Right ventricle myocardium inferior (tissue), 1 donor: ENCODE measurements around the gene MYOM1. TPM values are rescaled to one million over a fixed set of nuclear protein-coding genes. Genes with fewer than 3 reads are reported as not detected.

ENCODE experiments used
- ATAC-seq: fragments of 200-7000 bp; cut with Tn5 transposase; one replicate; pipeline ENCODE4 v1.9.1; 2020; ENCODE audit warnings: mild to moderate bottlenecking, moderate library complexity
- DNase-seq: peaks from one replicate; pipeline ENCODE4 v3.0.0; 2021; ENCODE audit errors: missing footprints
- intact Hi-C: fragments of 100-400 bp; cut with DNase I; formaldehyde crosslinking; loops from one replicate; pipeline ENCODE4 v1.11.0; 2022
- total RNA-seq: library from RNA; stranded (reverse); fragmentation: NEBNext Ultra II Directional; extraction: Animal tissue kit (Norgen Biotek cat#: 25700); gene quantifications from one replicate; pipeline ENCODE4 v1.2.1, GENCODE V29; 2021
- donor health status: DM: no; HTN: yes; CAD: no; lungs with severe emphysema.

Gene MYOM1
- total RNA-seq, 1 donor from 2014 or later: 611 TPM

DNA sequence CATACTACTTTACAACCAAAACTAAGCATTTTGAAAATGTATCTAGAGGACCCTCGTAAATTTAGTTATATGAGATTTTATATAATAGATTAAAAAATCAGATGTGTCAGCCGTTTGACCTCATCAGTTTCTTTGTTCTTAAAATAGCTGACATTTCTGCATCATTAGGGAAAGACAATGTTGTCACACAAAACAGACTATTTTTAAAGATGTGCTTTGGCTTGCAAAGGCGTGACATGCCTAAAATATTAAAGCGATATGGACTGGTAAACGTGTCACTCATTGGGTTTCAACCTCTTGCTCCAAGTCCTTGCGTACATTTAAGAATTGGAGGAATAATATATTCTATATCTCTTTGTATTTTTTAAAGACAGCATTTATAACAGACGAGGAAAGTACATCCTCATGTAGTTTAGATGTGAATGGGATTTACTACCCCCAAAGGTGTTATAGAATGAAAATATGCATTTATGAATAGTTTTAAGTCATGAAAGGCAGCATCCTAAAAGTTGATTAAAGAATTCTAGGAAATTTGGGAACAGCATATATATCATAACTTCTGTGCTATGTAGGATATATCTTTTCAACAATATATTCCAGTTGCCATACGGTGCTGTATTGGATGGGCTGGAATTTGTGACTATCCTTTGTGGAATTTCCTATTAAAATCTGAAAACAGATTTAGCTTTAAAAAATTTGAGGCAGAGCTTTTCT is 31.6 kb upstream of the MYOM1 start:
- intact Hi-C loops: no loop called here
- ATAC-seq (no peak), DNase-seq (no peak)

DNA sequence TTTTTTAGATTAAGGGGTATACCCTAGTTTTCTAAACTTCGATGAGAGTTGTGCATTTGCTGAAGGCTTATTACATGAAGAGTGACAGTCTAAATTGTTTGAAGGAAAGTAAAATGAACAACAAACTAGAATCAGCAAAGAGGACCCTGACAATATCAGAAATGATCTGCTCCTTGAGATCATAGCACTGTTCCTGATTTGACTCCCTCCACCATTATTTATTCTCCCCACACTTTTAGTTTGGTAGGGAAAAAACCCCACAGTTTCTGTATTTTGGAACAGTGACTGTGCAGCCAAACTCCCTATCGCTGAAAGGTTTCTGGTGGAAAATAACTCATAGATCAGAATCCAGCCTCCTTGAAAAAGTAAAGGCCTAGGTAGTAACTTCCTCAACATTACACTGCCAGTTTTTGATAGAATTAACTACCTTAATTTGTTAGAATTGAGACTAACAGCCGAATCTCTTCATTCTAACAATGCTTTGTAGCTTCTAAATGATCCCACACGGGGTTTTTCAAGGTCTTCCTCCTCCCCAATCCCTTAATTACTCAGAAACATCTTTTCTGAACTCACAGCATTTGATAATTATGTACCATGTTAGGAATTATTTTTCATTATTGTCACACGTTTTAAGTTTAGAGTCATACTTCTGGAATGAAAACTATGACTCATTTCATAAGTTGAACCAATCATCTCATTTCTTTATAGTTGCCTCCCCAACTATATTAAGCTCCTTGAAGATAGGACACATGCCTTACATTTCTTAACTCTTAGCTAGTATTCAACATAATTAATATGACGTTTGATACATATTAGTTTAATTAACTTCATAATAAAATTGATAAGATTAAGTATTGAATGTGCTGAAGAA is 30.7 kb upstream of the MYOM1 start:
- intact Hi-C loops: no loop called here
- ATAC-seq (no peak), DNase-seq (no peak)

DNA sequence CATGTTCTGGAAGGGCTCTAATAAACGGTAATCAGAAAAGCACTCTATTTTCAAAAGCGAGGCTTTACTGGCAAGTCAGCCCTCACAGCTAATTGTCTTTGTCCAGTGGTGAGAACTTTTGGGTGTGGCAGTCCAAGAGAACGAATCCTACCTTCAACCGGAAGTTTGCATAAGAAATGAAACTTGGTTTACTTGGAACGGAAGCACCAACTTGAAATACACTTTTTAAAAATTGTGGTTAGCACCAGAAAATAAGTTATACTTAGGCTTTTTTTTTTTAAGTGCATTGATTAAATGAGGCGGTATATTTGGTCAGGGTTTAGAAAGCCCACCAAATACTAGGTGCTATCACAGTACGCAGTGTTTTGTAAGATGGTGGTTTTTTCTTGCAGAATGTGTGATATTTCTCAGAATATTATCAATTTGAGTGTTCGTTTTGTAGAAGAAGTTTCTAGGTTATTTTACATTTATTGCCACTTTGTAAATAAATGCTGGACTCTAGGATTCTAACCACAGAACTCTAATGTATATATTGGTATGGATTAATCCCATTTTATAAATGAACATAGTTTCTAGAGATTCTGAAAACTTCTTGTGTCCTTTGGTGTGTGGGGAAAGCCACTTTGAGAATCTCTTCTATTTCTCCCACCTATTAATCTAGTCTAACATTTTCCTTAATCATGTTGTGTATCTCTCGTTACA is 29.0 kb upstream of the MYOM1 start:
- no peak for DNase-seq
- intact Hi-C loops: loop anchor here (5.0 kb wide), 1 partner anchor 97 kb away; no protein-coding TSS in a partner anchor

DNA sequence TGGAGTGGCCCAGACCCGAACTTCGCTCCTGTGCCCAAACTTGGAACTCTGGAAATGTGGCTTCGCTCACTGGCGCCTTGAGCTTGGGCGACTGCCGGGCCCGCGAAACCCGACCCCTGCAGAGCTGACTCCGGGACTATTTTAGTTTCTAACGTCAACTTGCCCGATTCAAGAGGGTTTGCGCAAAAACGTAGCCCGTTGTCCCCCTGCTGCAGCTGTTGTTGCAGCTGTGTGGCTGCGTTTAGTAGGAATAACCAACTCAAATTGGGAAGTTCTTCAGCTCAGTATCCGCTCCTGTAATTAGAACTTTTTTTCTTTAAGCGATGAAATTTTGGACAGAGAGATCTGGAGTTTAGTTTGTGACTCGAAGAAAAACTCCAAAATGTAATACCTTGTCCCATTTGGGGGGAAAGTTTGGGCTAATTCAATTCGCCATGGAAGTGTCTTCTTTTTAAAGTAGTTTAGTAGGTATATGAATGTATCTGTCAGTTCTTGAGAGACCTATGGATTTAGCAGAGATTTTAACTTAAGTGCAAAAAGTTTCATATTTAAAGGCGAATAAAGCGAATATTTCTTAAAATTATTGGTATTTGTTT is 28.4 kb upstream of the MYOM1 start:
- intact Hi-C loops: loop anchor here (5.0 kb wide), 1 partner anchor 96 kb away; no protein-coding TSS in a partner anchor
- no peak for ATAC-seq
- no peak for DNase-seq

More for the DNA sequence above, 29.0 kb upstream of the MYOM1 start:
- no peak for ATAC-seq

DNA sequence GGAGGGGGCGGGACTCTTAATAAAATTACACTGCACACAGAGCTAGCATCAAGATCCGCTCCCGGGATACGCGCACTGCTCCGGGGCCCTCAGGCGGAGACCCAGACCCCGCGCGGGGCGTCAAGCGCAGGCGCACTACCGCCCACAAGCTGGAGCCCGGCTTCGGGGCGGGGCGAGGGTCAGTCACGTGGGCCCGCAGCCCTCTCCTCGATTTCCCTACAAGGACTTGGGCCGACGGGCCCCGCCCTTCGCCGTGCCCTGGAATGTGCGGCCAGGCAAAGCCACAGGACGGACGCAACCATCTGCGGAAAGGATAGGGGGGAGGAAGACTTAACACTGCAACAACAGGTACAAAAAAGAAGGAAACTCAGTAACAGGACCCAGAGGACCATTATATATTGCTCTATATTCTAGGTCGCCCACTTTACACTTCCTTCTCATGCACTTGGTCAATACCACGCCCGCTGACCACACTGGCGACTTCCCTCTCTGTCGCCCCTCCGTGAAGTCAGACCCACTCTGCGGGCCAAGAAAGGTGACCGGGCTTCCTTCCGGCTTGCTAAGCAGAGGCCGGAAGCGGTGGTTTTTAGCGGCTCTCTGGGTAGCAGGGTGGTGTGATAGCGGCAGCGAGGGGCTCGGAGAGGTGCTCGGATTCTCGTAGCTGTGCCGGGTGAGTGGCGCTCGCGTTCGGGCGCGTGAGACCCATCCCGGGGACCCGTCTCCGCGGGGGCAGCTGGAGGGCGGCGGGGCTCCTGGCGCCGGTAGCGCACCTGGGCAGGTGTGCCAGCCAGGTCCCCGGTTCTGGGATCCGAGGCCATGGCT is 27.7 kb upstream of the MYOM1 start, which contains the start of gene MYL12A:
TSS of gene MYL12A (plus strand) at position 562 of the 822 bp plus-strand sequence. CDS start 5,447 bp downstream, outside the sequence.
- intact Hi-C loops: loop anchor here (1.0 to 5.0 kb wide), 6 partner anchors 29 to 315 kb away; partner anchors contain the start of genes LPIN2, MYOM1 and TGIF1
- ATAC-seq (peak; percentile 93), DNase-seq (peak; percentile 100)

DNA sequence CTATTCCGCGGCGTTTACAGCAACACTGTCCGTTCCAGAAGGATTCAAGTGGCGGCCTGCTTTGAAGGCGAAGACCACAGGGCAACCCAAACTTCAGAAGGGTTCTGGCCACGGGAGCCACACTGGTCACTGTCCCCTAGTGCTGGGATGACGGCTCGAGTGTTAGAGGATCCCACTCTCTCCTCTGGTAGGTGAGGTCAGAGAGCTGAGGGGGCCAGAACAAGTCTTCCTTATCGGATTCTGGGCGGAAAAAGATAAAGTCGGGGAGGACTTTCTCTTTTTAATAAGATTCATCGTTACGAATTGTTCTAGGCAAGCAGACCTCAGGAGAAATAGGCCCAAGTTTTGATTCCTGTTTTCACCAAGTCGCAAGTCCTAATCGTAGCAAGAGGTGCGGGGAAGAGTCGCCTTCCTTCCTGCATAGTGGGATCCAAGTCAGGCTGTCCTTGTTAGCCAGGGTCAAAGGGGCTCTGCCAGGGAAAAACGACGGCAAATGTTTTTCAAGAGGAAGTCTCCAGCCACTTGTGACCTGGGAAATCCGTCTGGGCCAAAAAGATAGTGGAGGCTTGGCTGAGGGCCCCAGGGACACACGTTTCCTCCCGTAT is 27.0 kb upstream of the MYOM1 start:
- intact Hi-C loops: loop anchor here (1.0 to 5.0 kb wide), 6 partner anchors 28 to 314 kb away; partner anchors contain the start of genes LPIN2, MYOM1 and TGIF1
- ATAC-seq (peak; percentile 11), DNase-seq (peak; percentile 69)

DNA sequence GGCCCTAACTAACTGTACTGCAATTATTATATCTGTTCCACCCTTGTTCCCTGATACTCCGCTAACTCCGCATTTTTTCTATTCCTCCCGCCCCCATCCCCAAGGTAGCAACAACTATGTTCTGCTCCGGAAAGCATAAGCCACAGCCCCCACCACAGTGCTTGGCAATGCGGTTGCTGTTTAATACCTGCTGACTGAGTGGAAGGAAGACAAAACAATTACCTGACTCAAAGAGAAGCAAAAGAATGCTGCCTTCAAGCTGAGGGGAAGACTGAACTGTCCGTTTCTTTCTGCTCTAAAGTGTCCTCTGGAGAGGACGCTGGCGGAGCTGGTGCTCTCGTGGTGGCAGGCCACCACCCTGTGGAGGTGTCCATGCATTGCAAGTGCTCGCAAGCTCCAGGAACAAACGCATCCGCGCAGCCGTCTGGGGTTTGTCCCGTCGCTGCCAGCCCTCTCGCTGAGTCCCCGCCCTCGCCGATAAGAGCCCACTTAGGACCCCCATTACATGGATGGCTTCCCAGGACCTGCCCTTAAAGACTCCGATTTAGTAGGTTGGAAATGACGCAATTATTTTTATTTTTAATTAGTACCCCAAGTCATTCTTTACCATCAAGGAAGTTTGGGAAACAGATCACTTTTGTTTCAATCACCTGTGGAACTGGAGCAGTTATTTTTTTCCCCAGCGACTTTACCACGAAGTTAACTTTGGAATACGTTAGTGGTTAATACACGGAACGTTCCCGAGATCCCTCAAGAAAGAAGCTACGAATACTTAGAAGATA is 26.3 kb upstream of the MYOM1 start:
- DNase-seq (peak; percentile 95), ATAC-seq (peak; percentile 77)
- intact Hi-C loops: loop anchor here (2.0 to 5.0 kb wide), 5 partner anchors 27 to 313 kb away; partner anchors contain the start of genes LPIN2 and MYOM1

DNA sequence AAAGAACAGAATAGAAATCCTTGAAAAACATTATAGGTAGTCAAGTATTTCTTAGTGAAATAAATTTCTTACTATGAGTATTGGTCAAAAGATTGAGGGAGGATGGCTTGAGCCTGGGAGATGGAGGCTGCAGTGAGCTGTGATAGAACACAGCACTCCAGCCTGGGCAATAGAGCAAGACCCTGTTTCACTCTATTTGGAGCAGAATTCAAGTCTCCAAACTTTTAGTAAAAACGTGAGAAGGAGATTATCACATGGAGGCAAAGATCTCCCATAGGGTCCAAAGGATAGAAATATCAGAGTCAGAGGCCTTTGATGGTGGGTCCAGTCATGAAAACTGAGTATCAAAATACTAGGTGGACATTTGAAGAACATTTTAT is 25.4 kb upstream of the MYOM1 start:
- DNase-seq: no peak
- no peak for ATAC-seq
- intact Hi-C loops: loop anchor here (5.0 kb wide), 1 partner anchor 93 kb away; no protein-coding TSS in a partner anchor

DNA sequence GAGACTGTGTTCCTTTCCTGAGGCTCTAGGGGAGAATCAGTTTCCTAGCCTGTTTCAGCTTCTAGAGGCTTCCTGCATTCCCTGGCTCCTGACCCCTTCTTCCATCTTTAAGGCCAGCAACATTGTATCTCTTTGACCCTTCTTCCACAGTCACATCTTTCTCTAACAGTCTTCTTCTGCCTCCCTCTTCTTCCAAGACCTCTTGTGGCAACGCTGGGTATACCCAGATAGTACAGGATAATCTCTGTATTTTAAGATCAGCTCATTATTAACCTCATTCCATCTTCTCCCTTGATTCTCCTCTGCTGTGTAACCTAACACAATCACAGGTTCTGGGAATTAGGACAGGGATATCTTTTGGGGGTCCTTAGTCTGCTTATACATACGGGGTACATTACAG is 19.0 kb upstream of the MYOM1 start:
- intact Hi-C loops: no loop called here
- ATAC-seq (no peak), DNase-seq (no peak)

DNA sequence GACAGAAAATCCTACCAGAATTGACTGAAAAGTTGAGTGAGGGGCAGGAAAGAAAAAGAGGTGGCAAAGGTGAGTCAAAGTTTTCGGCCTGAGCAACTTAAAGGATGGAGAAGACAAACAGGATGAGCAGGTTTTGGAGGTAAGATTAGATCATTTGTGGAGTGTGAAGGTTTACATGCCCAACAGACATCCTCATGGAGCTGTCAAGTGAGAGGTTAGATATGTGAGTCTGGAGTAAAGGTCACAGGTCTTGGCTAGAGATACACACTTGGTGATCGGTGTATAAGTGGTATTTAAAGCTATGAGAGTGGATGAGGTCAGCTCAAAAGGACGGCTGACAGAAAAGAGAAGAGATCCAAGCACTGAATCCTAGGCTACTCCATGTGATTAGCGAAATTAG is 16.7 kb upstream of the MYOM1 start:
- DNase-seq: no peak
- intact Hi-C loops: no loop called here
- no peak for ATAC-seq

DNA sequence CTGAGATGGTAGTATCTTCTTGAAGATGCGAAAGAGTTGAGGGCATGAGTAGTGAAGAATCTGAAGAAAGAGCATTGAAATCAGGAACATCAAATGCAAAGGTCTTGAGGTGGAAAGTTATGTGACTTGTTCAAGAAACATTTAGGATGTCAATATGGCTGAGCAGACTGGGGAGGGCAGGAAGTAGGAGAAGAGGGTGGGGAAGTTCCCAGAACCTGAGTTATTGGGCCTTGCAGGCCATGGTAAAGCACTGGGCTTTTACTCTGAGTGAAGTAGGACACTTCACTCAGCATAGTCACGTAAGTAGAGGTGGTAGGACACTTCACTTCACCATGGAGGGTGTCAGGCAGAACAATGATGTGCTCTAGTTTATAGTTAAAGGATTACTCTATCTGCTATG is 16.1 kb upstream of the MYOM1 start:
- no peak for DNase-seq
- intact Hi-C loops: no loop called here
- no peak for ATAC-seq

DNA sequence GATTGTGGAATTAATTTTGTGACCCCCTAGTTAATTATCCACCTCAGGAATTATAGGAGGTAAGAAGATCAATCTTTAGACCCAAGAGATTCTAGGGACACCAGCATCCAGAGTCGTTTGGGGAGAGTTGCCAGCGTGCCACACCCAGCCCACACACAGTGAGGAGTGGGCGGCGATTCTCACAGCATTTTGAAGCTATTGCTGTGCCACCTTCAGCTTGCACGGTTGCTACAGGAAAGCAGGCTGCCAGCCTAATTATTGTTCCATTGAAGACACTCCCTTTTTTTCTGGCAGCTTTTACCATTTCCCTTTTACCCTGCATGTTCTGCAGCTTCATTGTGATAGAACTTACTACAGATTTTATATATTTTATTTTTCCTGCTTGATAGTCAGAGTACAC is 14.7 kb upstream of the MYOM1 start:
- intact Hi-C loops: no loop called here
- DNase-seq (no peak), ATAC-seq (no peak)

DNA sequence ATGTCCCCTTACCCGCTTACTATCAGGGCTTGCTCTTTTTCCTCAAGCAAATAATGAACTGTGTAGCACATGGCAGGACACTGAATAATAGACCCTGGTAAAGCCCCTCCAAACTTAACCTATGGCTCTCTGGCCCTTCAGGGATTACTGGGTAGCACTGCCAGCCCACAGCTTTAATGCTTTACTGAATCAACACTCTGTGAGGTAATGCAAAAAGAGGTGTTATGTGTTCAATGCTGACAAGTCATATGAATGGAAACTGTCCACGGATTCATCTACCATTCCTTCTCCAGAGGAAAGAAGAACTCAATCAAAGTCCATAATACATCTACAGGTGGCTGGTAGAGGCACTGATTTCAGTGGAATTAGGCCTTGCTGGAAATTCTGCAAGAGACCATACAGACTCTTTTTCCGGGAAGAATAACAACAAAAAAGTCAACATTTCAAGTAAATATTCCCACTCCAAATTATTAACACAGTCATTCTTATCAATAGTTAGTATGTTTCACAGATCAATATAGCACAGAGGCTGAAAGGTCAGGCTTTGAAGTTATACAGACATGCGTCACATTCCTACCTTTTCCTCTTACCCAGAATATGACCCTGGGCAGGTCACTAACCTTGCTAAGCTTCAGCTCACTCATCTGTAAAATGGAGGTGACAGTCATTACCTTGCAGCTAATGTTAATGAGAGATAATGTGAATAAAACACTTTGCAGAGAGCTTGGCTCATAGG is 13.8 kb upstream of the MYOM1 start:
- ATAC-seq (no peak), DNase-seq (no peak)
- intact Hi-C loops: no loop called here

DNA sequence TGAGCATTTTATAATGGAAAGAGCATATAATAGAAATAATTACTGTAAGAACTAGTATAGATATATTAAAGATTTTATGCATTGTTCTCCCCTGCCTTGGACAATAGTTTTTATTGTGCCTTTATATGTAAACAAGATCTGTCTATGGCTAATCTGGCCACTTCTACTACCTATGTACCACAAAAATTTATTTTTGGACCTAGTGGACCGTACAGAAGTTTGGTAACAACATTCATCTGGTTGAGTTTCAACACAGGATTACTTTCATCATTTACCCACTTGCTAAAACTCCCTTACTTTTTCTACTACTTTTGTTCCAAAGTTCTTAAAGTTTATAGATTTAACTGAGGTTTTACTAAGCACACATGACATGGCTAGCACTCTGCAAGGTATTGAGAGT is 13.2 kb upstream of the MYOM1 start:
- DNase-seq: no peak
- ATAC-seq: no peak
- intact Hi-C loops: no loop called here

DNA sequence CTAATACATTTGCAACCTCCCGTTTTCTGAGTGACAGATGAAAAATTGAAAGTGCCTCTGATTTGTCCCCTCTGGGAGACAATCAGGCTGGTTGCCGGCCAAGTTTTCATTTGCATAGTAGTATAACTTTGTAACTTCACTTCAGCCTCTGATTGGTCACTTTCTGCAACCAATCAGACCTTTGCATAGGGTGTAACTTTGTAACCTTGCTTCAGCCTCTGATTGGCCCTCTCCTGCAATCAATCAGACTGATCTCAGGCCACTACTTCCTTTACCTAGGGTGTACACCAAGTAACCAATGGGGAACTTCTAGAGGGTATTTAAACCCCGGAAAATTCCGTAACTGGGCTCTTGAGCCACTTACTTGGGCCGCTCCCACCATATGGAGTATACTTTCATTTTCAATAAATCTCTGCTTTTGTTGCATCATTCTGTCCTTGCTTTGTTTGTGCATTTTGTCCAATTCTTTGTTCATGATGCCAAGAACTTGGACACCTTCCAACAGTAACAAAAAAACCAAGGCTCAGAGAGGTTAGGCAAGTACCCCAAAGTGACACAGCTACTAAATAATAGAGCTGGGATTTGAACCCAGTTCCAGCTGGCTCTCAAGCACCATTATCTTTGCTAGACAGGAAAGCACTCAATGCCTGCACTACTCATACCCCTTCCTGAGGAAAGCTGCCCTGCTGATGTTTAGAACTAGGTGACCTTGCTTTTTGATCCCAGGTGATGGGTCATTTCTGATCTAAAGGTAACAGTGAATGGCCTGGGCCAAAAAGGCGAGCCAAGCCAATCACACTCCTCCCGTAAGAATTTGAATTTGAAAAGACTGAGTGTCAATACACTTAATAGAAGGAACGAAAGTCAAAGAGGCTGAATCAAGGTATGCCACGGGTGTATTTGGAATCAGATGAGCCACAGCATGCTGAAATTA is 10.9 kb upstream of the MYOM1 start:
- intact Hi-C loops: no loop called here
- DNase-seq (no peak), ATAC-seq (no peak)
